ENCODE results near the gene TCF15.
A peak's percentile ranks its signal among the peaks of the same experiment; 100 is the strongest.

- TF ChIP-seq CTCF (IDR thresholded peaks at IDR 0.05 in 8 of 11, conservative IDR thresholded peaks at IDR 0.05 in 3 of 11) (peak in 9 of 11 experiments; percentile 24 to 81 (median 67)), POLR2A (IDR thresholded peaks at IDR 0.05) (no peak)
These were observed 43.0 kb upstream of the TCF15 start, which contains the start of gene SRXN1 for GRCh38 chr20:653110-653589.
